MM.1S (cell line): ENCODE measurements around the gene PHF21B.

Source experiments
- EZH2 ChIP-seq: fragments of 300-600 bp; sonication (generic); optimal IDR thresholded peaks from 2 replicates; pipeline ENCODE3; 2017; ENCODE audit warnings: low read depth, mild to moderate bottlenecking, antibody characterized with exemption, low read length, mixed read lengths
- EZH2phosphoT487 ChIP-seq: fragments of 300-600 bp; sonication (generic); IDR thresholded peaks from 2 replicates; pipeline ENCODE4 v1.6.1; 2018; ENCODE audit warnings: antibody characterized with exemption, low read length
- TF ChIP-seq, protein P1 (sequence below): fragments of 300-600 bp; sonication (generic); IDR thresholded peaks from 2 replicates; pipeline ENCODE4 v1.5.1; 2016; ENCODE audit warnings: antibody characterized with exemption, low read length, mixed read lengths

DNA sequence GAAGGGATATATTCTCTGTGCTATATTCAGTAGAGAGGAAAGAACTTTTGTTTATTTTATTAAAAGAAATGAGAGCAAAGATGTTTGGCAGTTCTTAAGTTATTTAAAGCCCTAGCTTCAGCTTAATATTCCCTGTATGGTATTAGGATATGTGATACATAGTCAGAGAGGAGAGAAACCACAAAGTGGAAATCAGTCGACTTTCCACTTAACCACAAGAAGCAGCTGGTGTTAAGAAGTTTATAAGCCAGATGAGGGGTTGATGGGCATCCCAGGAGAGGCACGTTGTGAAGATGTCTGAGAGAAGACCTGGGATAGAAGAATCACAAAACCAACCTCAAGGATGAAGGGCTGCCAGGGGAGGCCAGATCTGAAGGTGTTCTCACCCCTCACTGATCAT, 23.3 kb upstream of the PHF21B start:
- TF ChIP-seq EZH2 (no peak), EZH2phosphoT487 (no peak)
- TF ChIP-seq, protein P1, sequence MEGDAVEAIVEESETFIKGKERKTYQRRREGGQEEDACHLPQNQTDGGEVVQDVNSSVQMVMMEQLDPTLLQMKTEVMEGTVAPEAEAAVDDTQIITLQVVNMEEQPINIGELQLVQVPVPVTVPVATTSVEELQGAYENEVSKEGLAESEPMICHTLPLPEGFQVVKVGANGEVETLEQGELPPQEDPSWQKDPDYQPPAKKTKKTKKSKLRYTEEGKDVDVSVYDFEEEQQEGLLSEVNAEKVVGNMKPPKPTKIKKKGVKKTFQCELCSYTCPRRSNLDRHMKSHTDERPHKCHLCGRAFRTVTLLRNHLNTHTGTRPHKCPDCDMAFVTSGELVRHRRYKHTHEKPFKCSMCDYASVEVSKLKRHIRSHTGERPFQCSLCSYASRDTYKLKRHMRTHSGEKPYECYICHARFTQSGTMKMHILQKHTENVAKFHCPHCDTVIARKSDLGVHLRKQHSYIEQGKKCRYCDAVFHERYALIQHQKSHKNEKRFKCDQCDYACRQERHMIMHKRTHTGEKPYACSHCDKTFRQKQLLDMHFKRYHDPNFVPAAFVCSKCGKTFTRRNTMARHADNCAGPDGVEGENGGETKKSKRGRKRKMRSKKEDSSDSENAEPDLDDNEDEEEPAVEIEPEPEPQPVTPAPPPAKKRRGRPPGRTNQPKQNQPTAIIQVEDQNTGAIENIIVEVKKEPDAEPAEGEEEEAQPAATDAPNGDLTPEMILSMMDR: no peak
